ENCODE measurements around the gene BARHL1. TPM values are rescaled to one million over a fixed set of nuclear protein-coding genes. Genes with fewer than 3 reads are reported as not detected.

The BARHL1 gene
- total RNA-seq, 1 donor from 2014 or later = not detected

DNA sequence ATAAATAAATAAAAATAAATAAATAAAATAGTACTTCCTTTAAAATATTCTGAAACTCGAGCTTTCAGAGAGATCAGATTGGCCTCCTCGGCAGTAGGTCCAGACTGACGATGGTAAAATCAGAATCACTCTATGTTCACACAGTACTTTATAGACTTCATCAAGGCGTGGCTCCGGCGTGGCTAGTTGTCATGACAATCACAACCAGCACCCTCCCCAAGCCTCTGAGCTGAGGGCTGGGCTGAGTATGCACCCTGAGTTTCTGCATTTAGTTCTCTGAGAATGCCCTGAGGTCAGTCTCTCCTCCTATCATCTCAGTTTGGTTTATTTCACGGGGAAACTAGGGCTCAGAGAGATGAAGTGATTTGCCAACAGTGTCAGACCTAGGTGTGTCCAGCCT is 43.3 kb upstream of the BARHL1 start:
- no peak overlapping the region for H3K4me3 ChIP-seq
- H3K4me1 ChIP-seq = no peaks in the 10 kb centered on the region
- H3K27ac ChIP-seq = no peak overlapping the region
- no peaks in the 10 kb centered on the region for H3K27me3 ChIP-seq
- TF ChIP-seq POLR2AphosphoS5 (IDR thresholded peaks at IDR 0.05; ENCODE audit: insufficient read depth in 1 of 2, low read depth in 1 of 2) (no peak), POLR2A (IDR thresholded peaks at IDR 0.05) (no peak)
- TF ChIP-seq, protein P1, sequence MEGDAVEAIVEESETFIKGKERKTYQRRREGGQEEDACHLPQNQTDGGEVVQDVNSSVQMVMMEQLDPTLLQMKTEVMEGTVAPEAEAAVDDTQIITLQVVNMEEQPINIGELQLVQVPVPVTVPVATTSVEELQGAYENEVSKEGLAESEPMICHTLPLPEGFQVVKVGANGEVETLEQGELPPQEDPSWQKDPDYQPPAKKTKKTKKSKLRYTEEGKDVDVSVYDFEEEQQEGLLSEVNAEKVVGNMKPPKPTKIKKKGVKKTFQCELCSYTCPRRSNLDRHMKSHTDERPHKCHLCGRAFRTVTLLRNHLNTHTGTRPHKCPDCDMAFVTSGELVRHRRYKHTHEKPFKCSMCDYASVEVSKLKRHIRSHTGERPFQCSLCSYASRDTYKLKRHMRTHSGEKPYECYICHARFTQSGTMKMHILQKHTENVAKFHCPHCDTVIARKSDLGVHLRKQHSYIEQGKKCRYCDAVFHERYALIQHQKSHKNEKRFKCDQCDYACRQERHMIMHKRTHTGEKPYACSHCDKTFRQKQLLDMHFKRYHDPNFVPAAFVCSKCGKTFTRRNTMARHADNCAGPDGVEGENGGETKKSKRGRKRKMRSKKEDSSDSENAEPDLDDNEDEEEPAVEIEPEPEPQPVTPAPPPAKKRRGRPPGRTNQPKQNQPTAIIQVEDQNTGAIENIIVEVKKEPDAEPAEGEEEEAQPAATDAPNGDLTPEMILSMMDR (IDR thresholded peaks at IDR 0.05) = no peak
- DNase-seq (ENCODE audit: extremely low spot score in 2 of 2) = no peak
- H3K36me3 ChIP-seq = no peaks in the 10 kb centered on the region
- intact Hi-C loops (cut with DNase I) = no loop called here
- H3K9me3 ChIP-seq = no peaks in the 10 kb centered on the region

DNA sequence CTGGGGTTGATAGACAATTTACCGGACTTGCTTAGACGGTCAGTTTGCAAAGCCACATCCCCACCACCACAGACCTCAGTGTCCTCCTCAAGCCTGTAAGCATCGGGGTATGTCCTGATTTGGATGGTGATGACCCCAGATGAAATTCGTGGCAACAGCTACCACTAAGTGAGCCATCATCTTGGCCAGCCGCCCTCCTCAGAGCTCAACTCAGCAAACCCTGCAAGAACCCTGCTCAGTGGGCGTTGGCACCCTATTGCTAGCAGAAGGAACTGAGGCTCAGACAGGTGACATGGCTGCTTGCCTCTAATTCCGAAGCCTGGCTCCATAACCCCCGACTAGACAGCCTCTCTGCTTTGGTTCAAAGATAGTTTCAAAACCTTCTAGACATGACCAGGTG is 41.4 kb upstream of the BARHL1 start:
- no peak for DNase-seq (ENCODE audit: extremely low spot score in 2 of 2)
- Histone ChIP-seq H3K4me1 (peaks cover under 1% of the 10 kb centered on the region), H3K4me3 (no peak overlapping the region), H3K27me3 (no peaks in the 10 kb centered on the region), H3K36me3 (no peaks in the 10 kb centered on the region), H3K9me3 (no peaks in the 10 kb centered on the region), H3K27ac (no peak overlapping the region)
- intact Hi-C loops (cut with DNase I) = no loop called here
- TF ChIP-seq, protein P1 (IDR thresholded peaks at IDR 0.05) = no peak
- no peak for TF ChIP-seq POLR2AphosphoS5 (IDR thresholded peaks at IDR 0.05; ENCODE audit: insufficient read depth in 1 of 2, low read depth in 1 of 2)
- no peak for TF ChIP-seq POLR2A (IDR thresholded peaks at IDR 0.05)

DNA sequence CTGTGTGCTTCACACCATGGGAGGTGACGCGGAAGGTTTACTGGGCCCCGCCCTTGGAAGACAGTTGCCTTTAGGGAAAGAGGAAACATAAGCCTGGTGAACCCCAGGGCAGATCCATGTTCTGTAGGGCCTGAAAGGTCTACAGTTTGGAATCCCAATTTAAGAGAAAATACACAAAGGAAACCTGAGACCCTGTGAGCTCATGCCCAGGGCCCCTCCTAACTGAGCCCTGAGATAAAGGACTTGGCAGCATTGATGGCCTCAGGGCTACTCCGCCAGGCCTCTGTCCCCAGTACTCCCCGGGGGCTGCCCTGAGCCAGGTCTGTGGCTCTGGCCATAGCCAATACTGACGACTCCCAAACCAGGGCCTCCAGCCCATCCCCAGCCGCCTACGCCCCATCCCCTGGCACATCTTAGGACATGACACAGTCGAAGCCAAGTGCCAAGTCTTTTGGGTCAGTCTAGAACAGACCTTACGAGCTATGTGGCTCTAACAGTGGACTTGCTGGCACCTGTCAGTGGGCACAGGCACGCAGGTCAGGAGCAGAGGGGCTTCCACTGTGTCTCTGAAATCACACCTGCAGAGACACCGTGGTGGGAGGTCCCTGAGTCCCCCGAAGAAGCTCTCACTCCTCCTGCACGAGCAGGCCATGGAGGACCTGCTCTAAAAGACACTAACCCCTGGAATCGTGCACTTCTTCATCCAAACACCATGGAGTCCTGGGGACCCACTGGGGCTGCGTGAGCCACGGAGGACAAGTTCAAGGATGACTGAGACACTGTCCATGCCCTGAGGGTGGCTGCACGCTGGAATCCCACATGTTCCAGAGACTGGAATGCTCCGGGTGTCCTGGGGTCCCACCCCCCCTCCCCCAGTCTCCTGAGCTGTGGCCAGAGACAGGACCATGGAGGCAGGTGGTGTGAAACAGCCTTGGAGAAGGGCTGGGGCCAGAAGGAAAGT is 40.3 kb upstream of the BARHL1 start:
- H3K4me3 ChIP-seq = no peak overlapping the region
- no peaks in the 10 kb centered on the region for H3K9me3 ChIP-seq
- TF ChIP-seq, protein P1 (IDR thresholded peaks at IDR 0.05) = no peak
- TF ChIP-seq POLR2A (IDR thresholded peaks at IDR 0.05) = no peak
- TF ChIP-seq POLR2AphosphoS5 (IDR thresholded peaks at IDR 0.05; ENCODE audit: insufficient read depth in 1 of 2, low read depth in 1 of 2) = no peak
- intact Hi-C loops (cut with DNase I) = no loop called here
- DNase-seq (ENCODE audit: extremely low spot score in 2 of 2) = no peak
- peaks cover 7% of the 10 kb centered on the region for H3K4me1 ChIP-seq
- no peaks in the 10 kb centered on the region for H3K36me3 ChIP-seq
- no peaks in the 10 kb centered on the region for H3K27me3 ChIP-seq
- H3K27ac ChIP-seq = no peak overlapping the region

DNA sequence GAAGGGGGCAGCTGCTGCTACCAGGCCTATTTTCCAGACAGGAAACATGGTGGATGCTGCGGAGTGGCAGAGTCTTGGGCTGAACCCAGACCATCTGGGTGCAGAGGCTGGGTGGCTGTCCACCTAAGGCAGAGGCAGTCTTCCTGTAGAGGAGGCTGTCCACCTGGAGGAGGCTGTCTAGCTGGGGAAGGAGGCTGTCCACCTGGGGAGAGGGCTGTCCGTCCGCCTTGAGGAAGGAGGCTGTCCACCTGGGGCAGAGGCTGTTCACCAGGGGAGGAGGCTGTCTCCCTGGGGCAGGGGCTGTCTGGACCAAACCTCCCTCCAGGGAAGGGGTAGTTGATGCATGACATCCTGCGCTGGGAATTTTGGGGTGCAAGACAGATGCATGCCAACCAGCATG is 39.2 kb upstream of the BARHL1 start:
- no peaks in the 10 kb centered on the region for H3K9me3 ChIP-seq
- H3K27me3 ChIP-seq = no peaks in the 10 kb centered on the region
- no peak overlapping the region for H3K4me3 ChIP-seq
- no peaks in the 10 kb centered on the region for H3K36me3 ChIP-seq
- H3K27ac ChIP-seq = no peak overlapping the region
- TF ChIP-seq, protein P1 (IDR thresholded peaks at IDR 0.05) = no peak
- TF ChIP-seq POLR2A (IDR thresholded peaks at IDR 0.05) (no peak), POLR2AphosphoS5 (IDR thresholded peaks at IDR 0.05; ENCODE audit: insufficient read depth in 1 of 2, low read depth in 1 of 2) (no peak)
- H3K4me1 ChIP-seq = peaks cover 7% of the 10 kb centered on the region
- no peak for DNase-seq (ENCODE audit: extremely low spot score in 2 of 2)
- intact Hi-C loops (cut with DNase I) = no loop called here

DNA sequence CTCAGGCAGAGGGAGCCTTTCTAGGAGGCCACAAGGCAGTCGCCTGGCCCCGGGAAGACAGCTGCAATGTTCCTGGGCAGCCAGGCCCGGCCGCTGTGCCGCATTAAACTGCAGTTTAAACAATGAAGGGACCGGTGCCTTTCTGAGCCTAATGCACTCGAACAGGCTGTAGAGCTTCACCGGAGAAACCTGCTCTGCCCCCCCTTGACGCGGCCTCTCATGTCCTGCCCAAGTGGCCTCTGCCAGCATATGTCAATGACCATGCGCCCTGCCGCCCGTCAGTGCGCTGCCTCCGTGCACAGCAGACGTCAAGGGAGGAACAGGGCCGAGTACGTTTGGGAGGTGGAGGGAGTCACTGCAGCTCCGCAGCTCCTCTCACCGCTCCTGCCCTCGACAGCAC is 38.4 kb upstream of the BARHL1 start:
- intact Hi-C loops (cut with DNase I) = no loop called here
- no peaks in the 10 kb centered on the region for H3K27me3 ChIP-seq
- H3K9me3 ChIP-seq = no peaks in the 10 kb centered on the region
- TF ChIP-seq POLR2A (IDR thresholded peaks at IDR 0.05) (no peak), POLR2AphosphoS5 (IDR thresholded peaks at IDR 0.05; ENCODE audit: insufficient read depth in 1 of 2, low read depth in 1 of 2) (no peak)
- TF ChIP-seq, protein P1 (IDR thresholded peaks at IDR 0.05) = no peak
- no peak overlapping the region for H3K4me3 ChIP-seq
- no peak for DNase-seq (ENCODE audit: extremely low spot score in 2 of 2)
- peaks cover 7% of the 10 kb centered on the region for H3K4me1 ChIP-seq
- no peaks in the 10 kb centered on the region for H3K36me3 ChIP-seq
- H3K27ac ChIP-seq = no peak overlapping the region
